Ramos (cell line): ENCODE results near the gene PRRX2.
"Not testable (repeated sequence)": the region's sequence is repeated elsewhere in the genome, so short reads cannot be mapped to it uniquely, and the experiment has no call there.

Experiments used
- in situ Hi-C: fragments of 300-500 bp; cut with MboI; formaldehyde crosslinking; loops from one replicate; pipeline ENCODE4 v1.14.3; 2022; ENCODE audit warnings: low sequenced_read_pairs; ENCODE audit not compliant: unreplicated experiment

The PRRX2 gene

DNA sequence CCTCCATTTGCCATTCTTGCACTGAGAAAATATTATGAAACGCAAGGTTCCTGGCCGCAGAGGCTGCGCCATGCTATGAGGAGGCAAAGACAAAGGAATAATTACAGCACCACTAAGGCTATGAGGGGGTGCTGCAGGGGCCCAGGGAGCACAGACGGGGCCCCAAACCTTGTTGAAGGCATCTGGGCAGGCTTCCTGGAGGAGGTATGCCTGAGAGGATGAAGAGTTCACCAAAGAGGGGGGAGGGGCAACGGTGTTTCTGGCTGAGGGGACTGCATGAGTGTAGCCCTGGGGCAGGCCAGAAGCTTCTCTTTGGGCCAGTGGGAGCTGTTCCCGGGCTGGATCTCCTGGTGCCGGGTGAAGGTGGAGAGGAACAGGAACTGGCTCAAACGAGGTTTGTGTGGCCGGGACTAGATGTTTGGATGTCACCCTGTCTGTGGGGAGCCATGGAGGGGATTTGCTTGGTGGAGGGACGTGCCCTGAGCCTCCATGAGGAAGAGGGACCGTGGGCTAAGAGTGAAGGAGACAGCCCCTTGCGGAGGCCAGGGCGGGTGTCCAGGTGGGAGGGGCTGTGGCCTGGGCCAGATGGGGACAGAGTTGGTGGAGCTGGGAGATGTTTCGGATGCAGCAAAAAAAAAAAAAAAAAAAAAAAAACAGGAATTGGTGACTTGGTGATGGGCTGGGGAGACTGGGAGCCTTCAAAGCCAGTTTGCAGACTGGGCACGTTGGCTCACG lies 59.2 kb downstream of the PRRX2 start:
- in situ Hi-C loops: no loop called here

DNA sequence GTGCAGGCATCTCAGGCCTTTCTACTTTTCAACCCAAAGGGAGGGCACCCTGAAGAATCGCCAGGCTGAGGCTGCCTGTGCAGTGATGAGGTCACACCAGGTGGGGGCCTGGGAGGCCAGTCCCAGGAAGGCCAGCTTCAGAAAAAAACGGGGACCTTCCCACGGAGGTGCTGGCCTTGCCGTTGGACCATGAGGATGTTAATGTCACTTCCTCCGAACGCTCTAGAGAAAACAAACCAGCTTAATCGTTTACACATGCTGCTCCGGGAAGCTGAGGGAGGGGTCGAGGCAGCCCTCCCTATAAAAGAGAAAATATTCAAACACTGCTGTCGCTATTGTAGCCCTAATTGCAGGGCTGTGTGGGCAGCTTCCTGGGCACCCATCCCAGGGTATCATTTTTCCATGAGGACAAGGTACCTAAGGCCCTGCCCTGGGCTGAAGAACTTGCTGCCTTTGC lies 60.4 kb downstream of the PRRX2 start:
- in situ Hi-C loops: no loop called here

DNA sequence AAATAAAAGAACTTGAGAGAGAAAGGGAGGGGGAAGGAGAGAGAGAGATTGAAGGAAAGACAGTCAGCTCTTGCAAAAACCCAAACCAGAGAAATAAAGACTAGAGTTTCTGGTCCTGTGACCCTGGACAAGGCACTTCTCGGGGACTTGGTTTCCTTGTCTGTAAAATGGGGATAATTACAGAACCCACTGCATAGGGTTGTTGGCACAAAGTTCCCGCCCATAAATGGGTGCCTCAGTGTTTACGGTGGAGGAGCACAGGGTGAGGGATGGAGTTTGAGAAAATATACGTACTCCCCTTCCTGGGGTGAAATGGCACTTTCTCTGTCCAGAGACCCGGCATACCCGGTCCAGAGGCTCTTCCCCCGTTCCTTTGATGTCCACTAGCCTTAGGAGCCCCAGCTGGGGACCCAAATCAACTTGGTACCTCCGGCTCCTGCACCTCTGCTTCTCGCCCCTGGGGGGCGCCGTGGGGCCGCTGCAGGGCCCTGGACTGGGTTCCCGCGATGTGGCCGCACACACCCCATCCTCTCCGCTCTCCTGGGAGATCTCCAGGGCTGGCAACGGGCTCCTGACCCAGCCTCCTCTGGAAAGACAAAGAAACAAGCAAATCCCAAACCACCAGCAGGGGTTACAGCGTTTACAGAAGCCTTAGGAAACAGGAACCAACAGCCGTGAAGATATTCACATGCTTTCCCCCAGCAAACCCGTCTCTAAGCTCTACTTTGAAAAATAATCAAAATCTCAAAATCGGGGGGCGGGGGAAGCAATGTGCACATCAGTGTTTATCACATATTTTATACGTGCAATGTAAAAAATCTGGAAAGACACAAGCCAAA lies 61.1 kb downstream of the PRRX2 start:
- in situ Hi-C loops: no loop called here

DNA sequence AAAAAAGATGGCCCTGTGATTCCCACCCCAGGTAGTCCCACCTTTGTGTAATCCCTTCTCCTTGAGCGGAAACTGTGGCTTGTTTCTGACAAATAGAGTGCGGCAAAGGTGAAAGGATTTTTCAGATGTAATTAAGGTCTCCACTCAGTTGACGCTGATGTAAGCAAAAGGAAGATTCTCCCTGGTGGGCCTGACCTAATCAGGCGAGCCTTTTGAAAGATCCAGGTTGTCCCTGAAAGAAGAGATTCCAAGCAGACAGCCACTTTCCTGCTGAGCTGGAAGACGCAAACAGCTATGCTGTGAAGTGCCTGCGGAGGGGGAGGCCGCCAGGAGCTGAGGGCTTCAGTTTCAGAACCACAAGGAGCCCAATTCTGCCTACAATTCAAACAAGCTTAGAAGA lies 63.3 kb downstream of the PRRX2 start:
- in situ Hi-C loops: no loop called here

DNA sequence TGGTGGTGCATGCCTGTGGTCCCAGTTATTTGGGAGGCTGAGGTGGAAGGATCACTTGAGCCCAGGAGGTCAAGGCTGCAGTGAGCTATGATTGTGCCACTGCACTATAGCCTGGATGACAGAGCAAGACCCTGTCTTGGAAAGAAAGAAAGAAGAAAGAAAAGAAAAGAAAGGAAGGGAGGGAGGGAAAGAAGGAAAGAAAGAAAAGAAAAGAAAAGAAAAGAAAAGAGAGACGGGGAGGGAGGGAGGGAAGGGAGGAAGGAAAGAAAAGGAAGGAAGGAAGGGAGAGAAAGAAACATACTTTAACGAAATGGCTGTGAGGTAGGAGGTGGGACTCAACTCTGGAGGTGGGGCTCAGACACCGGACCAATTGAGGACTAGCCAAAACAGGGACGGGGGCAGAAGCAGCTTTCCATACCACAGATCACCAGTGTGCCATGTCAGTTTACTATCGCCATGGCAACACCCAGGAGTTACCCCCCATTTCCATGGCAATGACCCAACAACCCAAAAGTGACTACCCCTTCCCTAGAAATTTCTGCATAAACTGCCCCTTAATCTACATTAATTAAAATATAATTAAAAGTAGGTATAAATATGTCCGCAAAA lies 66.1 kb downstream of the PRRX2 start:
- in situ Hi-C loops: no loop called here

DNA sequence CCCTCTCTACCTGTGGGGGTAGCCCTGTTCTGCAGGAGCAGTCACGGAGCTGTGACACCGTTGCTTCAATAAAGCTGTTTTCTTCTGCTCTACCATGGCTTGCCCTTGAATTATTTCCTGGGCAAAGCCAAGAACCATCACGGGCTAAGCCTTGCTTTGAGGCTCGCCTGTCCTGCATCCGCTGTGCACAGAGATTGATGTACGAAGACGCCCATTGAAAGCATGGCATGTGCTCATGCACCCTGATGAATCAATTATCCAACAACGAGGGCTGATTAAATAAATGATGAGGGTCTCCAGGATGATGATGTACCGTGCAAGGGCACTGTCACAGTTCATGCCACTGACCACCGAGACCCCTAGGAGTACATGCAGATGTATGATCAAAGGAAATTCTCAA lies 66.7 kb downstream of the PRRX2 start:
- in situ Hi-C loops: no loop called here

DNA sequence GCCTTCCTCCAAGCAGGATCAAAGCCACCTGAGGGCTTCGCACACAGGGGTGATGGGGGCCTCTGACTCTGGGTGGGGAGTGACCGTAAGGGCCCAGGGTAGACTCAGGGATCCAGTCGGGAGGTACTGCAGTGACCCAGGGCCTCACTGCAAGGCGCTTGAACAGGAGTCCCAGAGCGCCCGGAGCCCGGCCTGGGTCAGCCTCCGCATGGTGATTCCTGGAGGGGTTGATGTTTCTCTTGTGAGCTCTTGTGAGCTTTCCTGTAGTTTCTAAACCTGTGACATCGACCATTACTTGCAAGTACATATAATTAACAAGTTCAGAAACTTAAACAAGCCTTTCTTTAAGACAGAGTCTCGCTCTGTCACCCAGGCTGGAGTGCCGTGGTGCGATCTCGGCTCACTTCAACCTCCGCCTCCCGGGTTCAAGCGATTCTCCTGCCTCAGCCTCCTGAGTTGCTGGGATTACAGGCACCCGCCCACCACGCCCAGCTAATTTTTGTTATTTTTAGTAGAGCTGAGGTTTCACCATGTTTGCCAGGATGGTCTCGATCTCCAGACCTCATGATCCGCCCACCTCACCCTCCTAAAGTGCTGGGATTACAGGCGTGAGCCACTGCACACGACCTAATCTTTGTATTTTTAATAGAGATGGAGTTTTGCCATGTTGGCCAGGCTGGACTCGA lies 67.6 kb downstream of the PRRX2 start:
- in situ Hi-C loops: no loop called here

DNA sequence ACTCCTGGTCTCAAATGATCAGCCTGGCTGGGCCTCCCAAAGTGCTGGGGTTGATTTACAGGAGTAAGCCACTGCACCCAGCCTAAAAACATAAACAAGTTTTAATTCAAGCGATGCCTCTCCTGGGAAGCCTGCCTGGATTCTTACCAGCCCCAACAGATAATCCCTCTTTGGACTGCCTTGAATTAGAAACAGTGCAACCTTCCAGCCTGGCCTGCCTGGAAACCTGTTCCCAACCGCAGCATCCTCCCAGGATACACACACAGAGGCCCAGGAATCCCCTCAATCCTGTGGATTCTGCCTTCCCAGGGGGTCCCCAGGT lies 68.1 kb downstream of the PRRX2 start:
- in situ Hi-C loops: no loop called here

DNA sequence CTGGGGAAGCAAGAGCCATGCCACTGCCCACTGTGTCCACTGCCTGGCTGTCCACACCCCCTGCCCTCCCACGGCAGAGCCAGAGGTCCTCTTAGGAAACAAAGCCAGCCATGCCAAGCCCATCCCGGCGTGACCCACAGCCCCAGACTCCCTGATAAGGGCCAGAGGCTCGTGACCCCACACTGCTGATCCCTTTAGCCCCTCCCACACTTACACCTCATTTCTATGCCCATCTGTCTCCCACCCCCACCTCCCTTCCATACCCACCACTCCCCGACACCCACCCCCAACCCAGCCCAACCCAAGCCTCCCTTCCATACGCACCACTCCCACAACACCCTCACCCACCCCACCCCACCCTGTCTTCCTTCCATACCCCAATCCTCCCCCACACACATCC lies 70.1 kb downstream of the PRRX2 start:
- in situ Hi-C loops: loop anchor here (5.0 kb wide), 1 partner anchor 47 kb away; no protein-coding TSS in a partner anchor

DNA sequence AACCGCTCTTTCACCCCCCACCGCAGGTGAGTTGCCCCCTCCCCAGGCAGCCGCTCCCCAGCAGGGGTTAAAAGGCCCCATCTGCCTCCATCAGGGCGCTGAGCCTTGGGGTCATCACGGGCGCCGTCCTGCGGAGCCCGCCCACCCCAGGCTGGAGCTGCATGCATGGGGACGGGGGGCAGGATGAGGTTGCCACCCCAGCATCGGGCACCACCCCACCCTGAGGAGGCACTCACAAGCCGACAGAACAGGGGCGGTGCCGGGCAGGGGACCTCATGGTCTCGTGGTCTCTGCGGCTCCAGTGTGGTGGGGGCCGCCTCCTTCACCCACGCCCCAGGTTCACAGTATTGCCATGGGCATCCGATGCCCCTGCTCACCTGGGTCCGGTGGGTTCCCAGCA lies 70.9 kb downstream of the PRRX2 start:
- in situ Hi-C loops: loop anchor here (5.0 kb wide), 1 partner anchor 46 kb away; no protein-coding TSS in a partner anchor

DNA sequence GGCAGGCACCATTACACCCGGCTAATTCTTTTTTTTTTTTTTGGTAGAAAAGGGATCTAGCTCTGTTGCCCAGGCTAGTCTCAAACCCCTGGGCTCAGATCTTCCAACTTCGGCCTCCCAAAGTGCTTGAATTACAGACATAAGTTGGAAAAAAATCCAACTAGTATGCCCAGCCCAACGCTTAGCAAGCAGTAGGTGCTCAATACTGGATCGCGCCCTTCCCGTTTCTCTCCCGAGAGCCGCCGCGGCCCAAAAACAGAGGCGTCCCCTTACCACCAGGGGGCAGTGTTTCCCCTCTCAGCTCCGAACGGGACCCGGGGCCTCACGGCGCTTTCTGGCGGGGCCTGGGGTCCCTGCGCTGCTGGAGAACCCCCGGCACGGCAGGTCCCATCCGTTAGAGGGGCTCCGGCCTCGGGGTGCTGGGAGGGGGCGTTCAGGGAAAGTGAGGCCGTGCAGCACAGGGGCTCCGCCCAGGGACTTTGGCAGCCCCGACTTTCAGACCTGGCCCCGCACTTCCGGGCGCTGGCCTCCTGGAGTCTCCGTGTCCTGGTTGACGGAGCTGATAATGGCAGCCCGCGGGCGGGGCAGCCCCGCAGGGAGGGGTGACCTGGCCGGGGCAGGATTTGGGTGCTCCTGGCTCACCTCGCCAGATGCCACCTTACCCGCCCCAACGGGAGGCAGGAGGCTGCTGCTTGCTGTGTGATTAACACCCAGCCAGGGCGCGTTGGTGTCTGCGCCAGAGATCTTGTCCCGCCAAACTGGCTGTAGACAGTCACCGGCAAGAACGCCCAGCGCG lies 72.2 kb downstream of the PRRX2 start:
- in situ Hi-C loops: loop anchor here (5.0 kb wide), 1 partner anchor 45 kb away; no protein-coding TSS in a partner anchor

DNA sequence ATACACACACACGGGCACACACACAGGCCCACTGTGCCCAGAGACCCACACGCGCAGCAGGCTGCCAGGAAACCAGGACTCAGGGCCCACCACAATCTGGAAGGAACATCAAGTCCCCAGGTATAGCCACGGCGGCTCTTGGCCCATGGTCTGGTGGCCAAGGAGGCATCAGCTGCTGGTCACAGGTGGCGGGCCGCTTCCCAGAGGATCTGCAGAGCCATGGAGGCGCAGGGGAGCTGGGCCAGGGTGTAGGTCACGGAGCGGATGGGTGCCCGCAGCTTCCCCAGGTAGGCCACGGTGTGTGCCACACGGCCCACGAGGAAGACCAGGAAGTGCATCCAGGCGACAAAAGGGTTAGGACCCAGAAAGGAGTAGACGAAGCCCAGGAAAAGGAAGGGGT lies 74.0 kb downstream of the PRRX2 start:
- in situ Hi-C loops: loop anchor here (5.0 kb wide), 1 partner anchor 43 kb away; no protein-coding TSS in a partner anchor

DNA sequence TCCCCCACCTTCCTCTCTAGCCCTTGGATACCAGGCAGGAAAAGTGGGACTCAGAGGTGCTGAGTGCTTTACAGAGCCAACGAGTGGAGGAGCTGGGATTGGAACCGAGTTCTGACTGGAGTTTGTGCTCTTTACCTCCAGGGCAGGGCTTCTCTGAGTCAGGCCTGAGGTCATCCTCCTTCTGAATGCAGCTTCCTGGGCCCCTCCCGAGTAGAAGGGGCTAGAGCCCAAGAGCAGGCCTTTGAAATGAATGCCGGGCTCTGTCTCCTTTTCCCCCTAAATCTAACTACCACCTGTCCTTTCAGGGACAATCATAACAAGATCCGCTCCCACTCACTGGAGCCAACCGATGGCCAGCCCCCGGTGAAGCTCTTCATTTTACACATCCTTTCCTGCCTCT lies 74.7 kb downstream of the PRRX2 start:
- in situ Hi-C loops: no loop called here

DNA sequence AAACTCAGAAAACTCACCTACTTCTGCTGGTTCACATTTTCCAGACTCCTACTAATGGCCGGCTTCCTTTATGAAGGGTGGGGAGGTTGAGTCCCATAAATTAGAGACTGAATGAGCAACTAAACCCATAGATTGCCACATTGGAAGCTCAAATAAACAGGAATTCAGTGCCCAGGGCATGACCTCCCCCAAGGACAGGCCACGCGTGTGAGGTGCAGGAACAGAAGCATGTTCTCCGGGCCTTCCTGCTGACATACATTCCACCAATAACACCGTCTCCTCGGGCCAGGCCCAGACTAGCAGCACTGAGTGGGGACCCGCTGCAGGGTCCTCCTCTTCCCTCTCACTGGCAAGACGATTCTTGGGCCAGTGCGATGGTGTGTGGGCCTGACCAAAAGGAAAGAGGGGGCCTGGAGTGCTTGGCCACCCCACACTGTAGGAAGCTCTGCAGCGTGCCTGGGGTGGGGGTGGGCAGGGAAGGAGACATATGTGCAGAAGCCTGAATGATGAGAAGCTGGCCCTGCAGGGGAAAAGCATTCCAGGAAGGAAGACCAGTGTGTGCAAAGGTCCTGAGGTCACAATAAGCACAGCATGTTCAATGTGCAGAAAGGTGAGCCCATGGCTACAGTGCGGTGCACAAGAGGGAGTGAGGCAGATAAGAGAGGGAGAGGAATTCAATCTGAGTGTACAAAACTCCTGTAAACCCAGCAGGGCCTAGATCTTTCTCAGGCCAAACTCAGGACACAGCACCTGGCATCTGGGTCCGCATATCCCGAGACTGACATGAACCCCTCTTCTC lies 75.4 kb downstream of the PRRX2 start:
- in situ Hi-C loops: no loop called here

DNA sequence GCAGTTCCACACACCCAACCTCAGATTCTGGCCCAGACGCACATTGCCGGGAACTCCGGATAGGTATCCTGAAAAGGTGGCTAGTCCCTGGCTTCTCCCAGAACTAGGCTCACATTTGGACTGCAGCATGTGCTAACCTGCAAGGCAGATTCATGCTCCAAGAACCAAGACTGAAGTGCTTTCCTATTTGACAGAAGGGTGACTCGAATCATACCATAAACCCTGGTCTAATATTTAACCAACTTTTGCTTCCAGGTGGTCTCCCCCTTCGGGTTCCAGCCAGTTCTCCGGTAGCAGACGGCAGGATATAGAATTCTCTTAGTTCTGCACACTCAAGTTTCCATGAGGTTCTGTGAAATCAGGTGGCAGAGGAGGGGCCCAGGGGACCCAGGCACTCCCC lies 79.8 kb downstream of the PRRX2 start:
- in situ Hi-C loops: no loop called here

DNA sequence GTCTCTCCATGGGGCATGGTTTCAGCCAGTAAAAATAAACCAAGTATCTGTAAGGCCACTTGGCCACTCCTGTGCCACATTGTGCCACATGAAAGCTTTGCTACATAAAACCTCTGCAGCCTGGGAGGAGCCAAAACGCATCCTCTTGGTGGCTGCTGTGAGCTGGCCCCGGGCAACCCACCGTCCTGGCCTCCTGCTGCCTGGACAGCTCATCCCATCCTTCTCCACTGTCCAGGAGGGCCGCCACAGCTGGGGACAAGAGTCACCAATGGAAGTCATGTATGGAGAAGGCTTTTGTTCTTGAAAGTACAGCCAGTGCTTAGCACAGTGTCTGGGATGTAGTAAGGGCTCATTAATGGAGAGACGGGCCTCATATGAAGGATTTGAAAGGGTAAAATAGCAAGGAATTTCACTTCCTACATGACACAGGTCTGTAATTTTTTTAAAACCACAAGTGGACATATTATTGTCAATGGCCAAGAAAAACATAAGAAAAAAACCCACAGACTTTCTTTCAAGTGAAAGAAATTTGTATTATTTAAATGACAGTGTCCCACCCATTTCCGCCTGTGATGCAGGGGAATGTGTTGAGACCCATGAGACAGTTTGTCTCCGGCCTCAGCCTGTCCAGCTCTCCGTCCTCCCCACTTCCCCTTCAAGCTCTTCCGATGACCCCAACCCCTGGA lies 80.8 kb downstream of the PRRX2 start:
- in situ Hi-C loops: no loop called here

DNA sequence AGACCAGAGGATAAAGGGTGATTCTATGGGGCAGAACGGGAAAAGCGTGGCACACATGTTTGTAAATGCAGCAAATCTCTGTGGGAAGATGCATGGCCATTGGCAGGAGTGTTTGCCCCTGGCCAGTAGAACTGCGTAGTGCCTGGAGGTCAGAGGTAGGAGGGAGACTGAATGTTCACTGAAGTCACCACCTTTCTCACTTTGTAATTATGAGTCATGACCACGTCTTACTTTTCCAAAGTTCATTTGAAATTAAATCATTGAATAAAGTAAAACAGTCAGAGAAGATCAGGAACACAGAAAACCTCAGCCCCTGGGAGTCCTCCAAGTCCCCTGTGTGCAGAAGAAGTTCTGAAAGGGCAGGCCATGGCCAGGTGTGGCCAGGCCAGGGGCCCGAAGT lies 82.8 kb downstream of the PRRX2 start:
- in situ Hi-C loops: no loop called here

DNA sequence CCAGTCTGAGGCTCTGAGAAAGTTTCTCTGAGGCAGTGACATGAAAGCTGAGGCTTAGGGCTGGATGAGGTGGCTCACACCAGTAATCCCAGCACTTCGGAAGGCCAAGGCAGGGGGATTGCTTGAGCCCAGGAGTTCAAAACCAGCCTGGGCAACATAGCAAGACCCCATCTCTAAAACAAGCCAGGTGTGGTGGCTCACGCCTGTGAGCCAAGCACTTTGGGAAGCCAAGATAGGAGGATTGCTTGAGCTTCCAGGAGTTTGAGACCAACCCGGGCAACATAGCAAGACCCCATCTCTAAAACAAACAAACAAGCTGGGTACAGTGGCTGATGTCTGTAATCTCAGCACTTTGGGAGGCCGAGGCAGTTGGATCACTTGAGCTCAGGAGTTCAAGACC lies 83.6 kb downstream of the PRRX2 start:
- in situ Hi-C loops: not testable (repeated sequence)
